SH-SY5Y (cell line): ENCODE measurements around the gene RRP9.

Experiments used
- GATA2 ChIP-seq: IDR thresholded peaks from 2 replicates; pipeline ENCODE4 v1.6.1; 2011; ENCODE audit warnings: mild to moderate bottlenecking, low read depth, low read length
- GATA3 ChIP-seq: IDR thresholded peaks from 2 replicates; pipeline ENCODE4 v1.6.1; 2011; ENCODE audit warnings: low read depth, mild to moderate bottlenecking, low read length, moderate library complexity

DNA sequence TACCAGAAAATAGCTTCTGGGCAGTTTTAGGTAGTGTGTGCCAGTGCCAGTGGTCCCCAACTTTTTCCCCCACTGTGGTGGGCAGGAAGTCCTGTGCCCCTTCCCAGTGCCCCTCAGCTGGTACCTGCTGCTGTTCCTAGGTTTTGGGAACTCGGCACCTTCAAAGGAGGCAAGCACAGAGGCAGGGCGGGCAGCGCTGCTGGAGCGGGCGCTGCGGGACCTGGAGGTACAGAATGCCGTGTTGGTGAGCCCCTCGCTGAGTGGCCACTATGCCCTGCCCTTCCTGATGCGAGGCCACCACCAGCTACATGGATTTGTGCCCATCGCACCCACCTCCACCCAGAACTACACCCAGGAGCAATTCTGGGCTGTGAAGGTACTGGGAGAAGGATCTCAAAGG, 38.5 kb upstream of the RRP9 start:
- TF ChIP-seq GATA2, result no peak
- no peak for TF ChIP-seq GATA3
